GM23248 (cell line): ENCODE measurements around the gene RENBP.

Experiments used
- EZH2 ChIP-seq: fragments of 200-600 bp; sonication (generic); IDR thresholded peaks from 2 replicates; pipeline ENCODE4 v1.6.1; 2018; ENCODE audit warnings: antibody characterized with exemption, mild to moderate bottlenecking; ENCODE audit not compliant: insufficient read depth, poor library complexity, severe bottlenecking
- EZH2phosphoT487 ChIP-seq: fragments of 200-600 bp; sonication (generic); IDR thresholded peaks from 2 replicates; pipeline ENCODE4 v1.6.1; 2018; ENCODE audit warnings: antibody characterized with exemption, moderate library complexity, mild to moderate bottlenecking, low read depth; ENCODE audit not compliant: insufficient read depth

- no peak for TF ChIP-seq EZH2
- TF ChIP-seq EZH2phosphoT487: no peak
These were observed 17.4 kb downstream of the RENBP start for GRCh38 chrX:153926858-153927671.
